HG02610 (cell line): Measurements from ENCODE around the gene OSBPL9.
"Not testable (repeated sequence)": the region's sequence is repeated elsewhere in the genome, so short reads cannot be mapped to it uniquely, and the experiment has no call there.

ENCODE experiments used
- ATAC-seq: cut with Tn5 transposase; IDR thresholded peaks from one replicate; pipeline ENCODE4 v1.9.1; 2021; ENCODE audit warnings: mild to moderate bottlenecking, moderate library complexity; ENCODE audit not compliant: unreplicated experiment

OSBPL9 gene

GRCh38 chr1:51636191-51636590 is 19.3 kb downstream of the OSBPL9 start:
- ATAC-seq, result no peak

DNA sequence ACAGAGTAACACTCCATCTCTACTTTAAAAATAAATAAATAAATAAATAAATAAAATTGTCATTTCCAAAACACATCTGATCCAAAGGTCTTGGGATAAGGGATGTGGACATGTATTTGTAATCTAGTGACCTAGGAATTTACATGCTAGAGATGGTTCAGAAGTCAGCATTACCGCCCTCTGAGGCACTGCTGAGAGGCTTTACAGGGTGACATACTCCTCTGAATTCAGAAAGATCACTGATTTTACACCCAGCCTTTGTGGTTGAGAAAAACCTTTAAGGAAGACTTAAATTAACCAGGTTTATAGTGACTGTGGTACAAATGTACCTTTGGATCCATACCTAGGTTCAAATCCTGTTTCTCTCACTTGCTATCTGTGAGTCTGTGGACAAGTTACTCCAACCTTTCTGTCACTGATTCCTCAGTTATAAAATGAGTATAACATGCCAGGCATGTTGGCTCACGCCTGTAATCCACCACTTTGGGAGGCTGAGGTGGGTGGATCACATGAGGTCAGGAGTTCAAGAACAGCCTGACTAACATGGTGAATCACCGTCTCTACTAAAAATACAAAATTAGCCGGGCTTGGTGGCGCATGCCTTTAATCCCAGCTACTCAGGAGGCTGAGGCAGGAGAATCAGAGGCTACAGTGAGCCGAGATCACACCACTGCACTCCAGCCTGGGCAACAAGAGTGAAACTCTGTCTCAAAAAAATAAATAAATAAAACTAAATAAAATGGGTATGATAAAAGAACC is 20.1 kb downstream of the OSBPL9 start:
- no peak for ATAC-seq

DNA sequence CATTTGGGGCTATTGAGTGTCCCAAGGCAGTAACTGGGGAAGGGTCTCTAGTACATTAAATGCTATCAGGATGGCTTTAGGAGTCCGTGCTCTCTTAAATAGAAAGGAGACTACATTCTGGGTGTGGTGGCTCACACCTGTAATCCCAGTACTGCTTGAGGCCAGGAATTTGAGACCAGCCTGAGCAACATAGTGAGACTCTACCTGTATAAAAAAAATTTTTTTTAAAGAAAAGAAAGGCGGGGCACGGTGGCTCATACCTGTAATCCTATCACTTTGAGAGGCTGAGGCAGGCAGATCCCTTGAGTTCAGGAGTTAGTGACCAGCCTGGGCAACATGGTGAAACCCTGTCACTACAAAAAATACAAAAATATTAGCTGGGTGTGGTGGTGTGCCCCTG is 21.5 kb downstream of the OSBPL9 start:
- ATAC-seq, result no peak

GRCh38 chr1:51639694-51640093 is 22.8 kb downstream of the OSBPL9 start:
- no peak for ATAC-seq

DNA sequence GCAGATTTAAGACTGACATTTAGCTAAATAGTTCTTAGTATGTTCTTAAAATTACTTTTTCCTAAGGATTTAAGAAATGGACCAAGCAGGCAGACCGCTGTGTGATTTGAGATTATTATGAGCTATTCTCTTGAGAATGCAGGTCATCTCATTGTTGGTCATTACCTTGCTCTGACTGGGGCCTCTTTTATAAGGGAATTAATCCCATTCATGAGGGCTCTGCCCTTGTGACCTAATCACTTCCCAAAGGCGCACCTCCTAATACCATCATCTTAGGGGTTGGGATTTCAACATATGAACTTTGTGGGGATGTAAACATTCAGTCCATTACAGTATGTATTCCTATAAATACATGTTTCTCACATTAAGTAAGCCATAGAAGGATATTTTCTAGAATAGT is 24.2 kb downstream of the OSBPL9 start:
- no peak for ATAC-seq

GRCh38 chr1:51642739-51643142 is 25.8 kb downstream of the OSBPL9 start:
- no peak for ATAC-seq

GRCh38 chr1:51643362-51643761 is 26.5 kb downstream of the OSBPL9 start:
- no peak for ATAC-seq

DNA sequence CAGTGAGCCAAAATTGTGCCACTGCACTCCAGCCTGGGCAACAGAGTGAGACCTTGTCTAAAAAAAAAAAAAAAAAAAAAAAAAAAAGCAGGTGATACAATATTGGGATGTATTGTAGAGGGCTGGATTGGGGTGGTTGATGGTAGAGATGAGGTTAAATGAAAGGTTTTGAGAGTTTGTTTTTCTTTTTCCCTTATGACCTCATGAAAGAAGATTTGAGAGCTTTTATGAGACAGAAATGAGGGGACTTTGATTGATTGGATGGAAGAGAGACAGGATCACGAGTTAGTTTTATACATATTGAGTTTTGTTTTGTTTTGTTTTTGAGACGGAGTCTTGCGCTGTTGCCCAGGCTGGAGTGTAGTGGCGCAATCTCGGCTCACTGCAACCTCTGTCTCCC is 27.1 kb downstream of the OSBPL9 start:
- ATAC-seq, result no peak

DNA sequence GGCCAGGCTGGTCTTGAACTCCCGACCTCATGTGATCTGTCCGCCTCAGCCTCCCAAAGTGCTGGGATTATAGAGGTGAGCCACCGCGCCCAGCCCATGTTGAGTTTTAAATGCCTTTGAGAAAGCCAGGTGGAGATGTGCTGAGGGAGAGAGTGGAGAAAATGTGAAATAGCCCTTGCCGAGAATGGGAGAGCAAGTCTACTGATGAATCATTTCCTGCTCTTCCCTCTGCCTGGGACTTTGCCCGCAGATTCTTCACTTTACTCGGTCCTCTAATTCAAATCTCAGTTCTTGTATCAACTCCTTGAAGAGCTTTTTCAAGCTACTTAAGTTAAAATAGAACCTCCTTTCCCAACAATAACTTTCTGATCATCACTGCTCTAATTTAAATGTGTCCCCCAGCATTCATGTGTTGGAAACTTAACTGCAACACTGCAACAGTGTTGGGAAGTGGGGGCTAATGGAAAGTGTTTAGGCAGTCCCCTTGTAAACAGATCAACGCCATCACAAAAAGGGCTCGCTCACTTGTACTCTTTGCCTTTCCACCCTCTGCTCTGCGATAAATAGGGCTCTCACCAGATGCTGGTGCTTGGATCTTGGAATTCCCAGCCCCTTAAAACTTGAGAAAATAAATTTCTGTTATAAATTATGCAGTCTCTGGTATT is 27.8 kb downstream of the OSBPL9 start:
- ATAC-seq, result no peak

- ATAC-seq, result not testable (repeated sequence)
Measured at GRCh38 chr1:51646592-51646991, 29.7 kb downstream of the OSBPL9 start.

- no peak for ATAC-seq
Measured at GRCh38 chr1:51648180-51649109, 31.6 kb downstream of the OSBPL9 start.

DNA sequence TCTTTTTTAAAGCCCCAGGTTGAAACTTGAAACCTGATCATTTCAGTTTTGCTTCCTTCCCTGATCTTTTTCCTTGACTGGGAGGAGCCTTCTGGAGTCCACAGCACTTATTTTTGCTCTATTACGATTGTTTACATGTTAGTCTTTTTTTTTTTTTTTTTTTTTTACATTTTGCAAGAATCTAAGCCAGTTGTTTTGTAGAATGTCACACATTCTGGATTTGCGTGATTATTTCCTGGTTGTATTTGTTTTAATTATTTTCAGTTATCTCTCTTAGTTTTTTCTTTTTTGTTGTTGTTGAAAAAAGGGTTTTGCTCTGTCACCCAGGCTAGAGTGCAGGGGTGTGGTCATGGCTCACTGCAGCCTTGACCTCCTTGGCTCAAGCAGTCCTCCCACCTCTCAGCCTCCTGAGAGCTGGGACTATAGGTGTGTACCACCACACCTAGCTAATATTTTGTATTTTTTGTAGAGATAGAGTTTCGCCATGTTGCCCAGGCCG is 32.8 kb downstream of the OSBPL9 start:
- no peak for ATAC-seq

- ATAC-seq, result no peak
Measured at GRCh38 chr1:51650198-51650597, 33.3 kb downstream of the OSBPL9 start.

- no peak for ATAC-seq
Measured at GRCh38 chr1:51651552-51651942, 34.7 kb downstream of the OSBPL9 start.

DNA sequence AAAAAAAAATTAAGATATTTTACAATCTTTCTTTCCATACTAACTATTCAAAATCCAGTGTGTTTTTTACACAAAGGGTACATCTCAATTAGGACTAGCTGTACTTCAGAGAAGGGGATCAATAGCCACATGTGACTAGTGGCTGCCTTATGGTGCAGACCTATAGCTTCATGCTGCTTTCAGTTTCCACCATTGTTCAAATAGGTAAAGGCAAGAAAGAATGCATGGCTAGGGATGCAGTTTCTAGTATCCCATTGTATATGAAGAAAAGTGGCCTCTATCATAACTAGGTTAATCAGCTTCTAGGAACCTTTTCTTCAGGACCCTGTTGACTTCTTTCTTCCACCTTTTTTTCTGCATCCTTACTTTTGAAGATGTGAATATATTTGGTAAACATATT is 35.7 kb downstream of the OSBPL9 start:
- ATAC-seq, result no peak

DNA sequence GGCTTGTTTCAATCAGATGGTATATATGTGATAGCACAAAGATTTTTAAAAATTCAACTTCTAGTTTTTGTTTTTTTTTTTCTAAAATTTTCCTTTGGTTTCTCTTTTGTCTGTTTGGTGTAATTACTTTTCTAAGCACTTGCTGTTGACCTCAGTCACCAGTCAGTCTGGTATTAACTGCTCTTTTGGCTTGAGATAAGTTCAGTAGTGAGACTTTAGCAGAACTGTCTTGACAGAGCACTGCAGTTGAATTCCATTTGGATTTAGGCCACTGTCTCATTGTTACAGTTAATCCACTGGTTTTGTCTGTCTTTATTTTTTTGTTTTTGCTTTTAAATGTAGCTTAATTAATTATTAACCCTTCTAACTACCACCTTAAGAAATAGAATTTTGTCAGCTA is 36.2 kb downstream of the OSBPL9 start:
- ATAC-seq, result no peak

GRCh38 chr1:51654000-51654399 is 37.1 kb downstream of the OSBPL9 start:
- ATAC-seq, result no peak

DNA sequence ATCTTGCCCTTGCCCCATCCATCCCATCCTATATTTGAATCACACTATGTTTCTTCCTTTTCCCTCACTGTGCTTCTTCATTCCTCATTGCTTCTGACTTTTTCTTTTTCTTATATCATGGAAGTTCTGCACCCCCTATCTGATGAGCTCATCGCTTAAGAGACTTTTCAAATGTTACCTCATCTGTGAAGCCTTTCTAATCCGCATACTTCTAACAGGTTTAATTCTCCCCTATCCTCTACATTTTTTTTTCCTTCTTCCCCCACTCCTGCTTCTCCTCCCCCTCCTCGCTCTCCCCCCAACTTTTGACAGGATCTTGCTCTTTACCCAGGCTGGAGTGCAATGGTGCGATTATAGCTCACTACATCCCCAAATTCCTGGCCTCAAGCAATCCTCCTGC is 39.5 kb downstream of the OSBPL9 start:
- ATAC-seq, result no peak

GRCh38 chr1:51660580-51660979 is 43.7 kb downstream of the OSBPL9 start:
- ATAC-seq, result no peak

DNA sequence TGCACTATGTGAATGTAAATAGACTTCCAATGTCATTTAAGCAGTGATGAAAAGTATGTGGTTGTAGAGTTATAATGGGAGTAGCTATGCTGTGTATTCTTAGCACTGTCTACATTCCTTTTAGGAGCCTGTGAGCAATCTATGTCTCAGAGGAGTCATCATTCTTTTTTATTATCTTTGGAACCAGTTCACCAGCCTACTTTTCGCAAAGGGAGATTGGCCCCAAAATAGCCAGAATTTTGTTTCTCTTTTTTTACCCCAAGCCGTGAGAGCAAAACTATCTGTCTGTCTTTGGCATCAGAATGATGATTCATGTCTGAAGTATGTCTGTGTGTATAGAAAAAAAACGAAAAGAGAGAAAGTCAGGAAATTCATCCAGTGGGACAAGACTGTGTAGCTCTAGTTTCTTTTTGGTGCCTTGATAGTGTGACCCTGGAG is 44.2 kb downstream of the OSBPL9 start:
- no peak for ATAC-seq

DNA sequence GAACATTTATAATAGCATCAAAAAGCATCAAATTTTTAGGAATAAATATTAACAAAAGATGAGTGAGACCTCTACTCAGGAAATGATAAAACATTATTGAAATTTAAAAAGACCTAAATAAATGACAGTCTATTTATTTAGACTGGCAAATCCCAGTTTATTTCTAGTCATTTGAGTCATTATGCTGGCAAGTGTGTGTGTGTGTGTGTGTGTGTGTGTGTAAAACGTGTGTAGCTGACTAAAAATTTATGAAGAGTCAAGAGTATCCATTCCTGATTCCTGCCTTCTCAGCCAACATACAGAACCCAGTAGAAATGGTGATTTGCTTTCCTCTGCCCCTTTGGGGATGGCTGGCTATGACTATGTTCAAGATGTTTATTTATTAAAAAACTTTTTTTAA is 46.2 kb downstream of the OSBPL9 start:
- ATAC-seq, result no peak
